Measurements from ENCODE around the gene GARIN5B.

GRCh38 chr19:55376241-55376933 lies 13.3 kb upstream of the GARIN5B start, which contains the start of gene TMEM190:
- TF ChIP-seq EZH2 (IDR thresholded peaks at IDR 0.05; ENCODE audit: low read depth) (no peak), CTCF (conservative IDR thresholded peaks at IDR 0.05) (no peak)
